ENCODE data around the gene CSAG1. TPM values are rescaled to one million over a fixed set of nuclear protein-coding genes. Genes with fewer than 3 reads are reported as not detected.
"Not testable (repeated sequence)": the region's sequence is repeated elsewhere in the genome, so short reads cannot be mapped to it uniquely, and the experiment has no call there.

The CSAG1 gene
- total RNA-seq, 1 experiment from 2014 or later: not detected

GRCh38 chrX:152735860-152736511, 2.5 kb upstream of the CSAG1 start:
- TF ChIP-seq SIN3A (IDR thresholded peaks at IDR 0.05; ENCODE audit: borderline replicate concordance, insufficient read depth, low read depth, low read length) (no peak), REST (IDR thresholded peaks at IDR 0.05; ENCODE audit: insufficient read depth in 1 of 2, low read depth in 2 of 2, low read length in 1 of 2) (no peak), CTCF (IDR thresholded peaks at IDR 0.05) (no peak), POLR2AphosphoS5 (IDR thresholded peaks at IDR 0.05; ENCODE audit: low read depth, low read length) (no peak), TCF7L2 (IDR thresholded peaks at IDR 0.05; ENCODE audit: low read depth, low read length) (no peak)

DNA sequence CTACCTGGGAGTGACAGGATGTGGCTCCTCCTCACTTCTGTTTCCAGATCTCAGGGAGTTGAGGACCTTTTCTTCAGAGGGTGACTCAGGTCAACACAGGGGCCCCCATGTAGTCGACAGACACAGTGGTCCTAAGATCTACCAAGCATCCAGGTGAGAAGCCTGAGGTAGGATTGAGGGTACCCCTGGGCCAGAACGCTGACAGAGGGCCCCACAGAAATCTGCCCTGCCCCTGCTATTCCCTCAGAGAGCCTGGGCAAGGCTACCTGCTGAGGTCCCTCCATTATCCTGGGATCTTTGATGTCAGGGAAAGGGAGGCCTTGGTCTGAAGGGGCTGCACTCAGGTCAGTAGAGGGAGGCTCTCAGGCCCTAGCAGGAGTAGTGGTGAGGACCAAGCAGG, 1.6 kb upstream of the CSAG1 start:
- no peak overlapping the region for H3K27ac ChIP-seq (ENCODE audit: low read length)
- no peak for TF ChIP-seq POLR2AphosphoS5 (IDR thresholded peaks at IDR 0.05; ENCODE audit: low read depth, low read length)
- TF ChIP-seq TCF7L2 (IDR thresholded peaks at IDR 0.05; ENCODE audit: low read depth, low read length): no peak
- no peak for TF ChIP-seq CTCF (IDR thresholded peaks at IDR 0.05)
- TF ChIP-seq REST (IDR thresholded peaks at IDR 0.05; ENCODE audit: insufficient read depth in 1 of 2, low read depth in 2 of 2, low read length in 1 of 2): no peak
- no peak for TF ChIP-seq SIN3A (IDR thresholded peaks at IDR 0.05; ENCODE audit: borderline replicate concordance, insufficient read depth, low read depth, low read length)
- DNase-seq (ENCODE audit: low read depth, low spot score): no peak
- CTCF ChIA-PET: no interaction called here
- POLR2A ChIA-PET: no interaction called here
- ATAC-seq: no peak
- intact Hi-C loops (cut with micrococcal nuclease; ENCODE audit: unreplicated experiment): no loop called here
- H3K9me3 ChIP-seq (ENCODE audit: control insufficient read depth, insufficient read depth, low read depth, low read length): no peaks in the 10 kb centered on the region
- no TSS peak for BruUV-seq (replicated peaks)
- no peak overlapping the region for H3K4me3 ChIP-seq (ENCODE audit: low read depth in 2 of 2, low read length in 2 of 2)
- H3K36me3 ChIP-seq (ENCODE audit: control insufficient read depth, insufficient read depth, low read length): no peaks in the 10 kb centered on the region
- no peaks in the 10 kb centered on the region for H3K4me1 ChIP-seq (ENCODE audit: control insufficient read depth, insufficient read depth, low read length)
- H3K27me3 ChIP-seq (ENCODE audit: control insufficient read depth, insufficient read depth, low read length): no peaks in the 10 kb centered on the region
- in situ Hi-C loops (cut with HindIII; ENCODE audit: low pct_unique_long_range_greater_than_20kb, low sequenced_read_pairs): no loop called here

More at GRCh38 chrX:152735860-152736511, 2.5 kb upstream of the CSAG1 start:
- no TSS peak for BruUV-seq (replicated peaks)
- POLR2A ChIA-PET: no interaction called here
- no peak overlapping the region for H3K27ac ChIP-seq (ENCODE audit: low read length)
- CTCF ChIA-PET: no interaction called here
- H3K36me3 ChIP-seq (ENCODE audit: control insufficient read depth, insufficient read depth, low read length): no peaks in the 10 kb centered on the region
- DNase-seq (ENCODE audit: low read depth, low spot score): no peak
- H3K9me3 ChIP-seq (ENCODE audit: control insufficient read depth, insufficient read depth, low read depth, low read length): no peaks in the 10 kb centered on the region
- no peaks in the 10 kb centered on the region for H3K27me3 ChIP-seq (ENCODE audit: control insufficient read depth, insufficient read depth, low read length)
- in situ Hi-C loops (cut with HindIII; ENCODE audit: low pct_unique_long_range_greater_than_20kb, low sequenced_read_pairs): no loop called here
- ATAC-seq: no peak; the same call in 1 of the 2 replicates
- no peaks in the 10 kb centered on the region for H3K4me1 ChIP-seq (ENCODE audit: control insufficient read depth, insufficient read depth, low read length)
- intact Hi-C loops (cut with micrococcal nuclease; ENCODE audit: unreplicated experiment): no loop called here
- no peak overlapping the region for H3K4me3 ChIP-seq (ENCODE audit: low read depth in 2 of 2, low read length in 2 of 2)

GRCh38 chrX:152734143-152734858, 780 bp upstream of the CSAG1 start:
- POLR2A ChIA-PET; H3K4me1 ChIP-seq (ENCODE audit: control insufficient read depth, insufficient read depth, low read length); H3K36me3 ChIP-seq (ENCODE audit: control insufficient read depth, insufficient read depth, low read length); in situ Hi-C loops (cut with HindIII; ENCODE audit: low pct_unique_long_range_greater_than_20kb, low sequenced_read_pairs); intact Hi-C loops (cut with micrococcal nuclease; ENCODE audit: unreplicated experiment); H3K27ac ChIP-seq (ENCODE audit: low read length); H3K27me3 ChIP-seq (ENCODE audit: control insufficient read depth, insufficient read depth, low read length); CTCF ChIA-PET; ATAC-seq; BruUV-seq (replicated peaks); H3K9me3 ChIP-seq (ENCODE audit: control insufficient read depth, insufficient read depth, low read depth, low read length); DNase-seq (ENCODE audit: low read depth, low spot score): not testable (repeated sequence)
- H3K4me3 ChIP-seq (ENCODE audit: low read depth in 2 of 2, low read length in 2 of 2): peak overlapping the region in 1 of 2 experiments; percentile 26; a peak in 1 of 4 replicates

Measured in Panc1 (cell line).